Mucosa of descending colon (tissue), 3 donors: ENCODE data around the gene ULBP1. TPM values are rescaled to one million over a fixed set of nuclear protein-coding genes. Genes with fewer than 3 reads are reported as not detected.
"Not testable (repeated sequence)": the region's sequence is repeated elsewhere in the genome, so short reads cannot be mapped to it uniquely, and the experiment has no call there.

Experiments
- ATAC-seq: fragments of 200-7000 bp; cut with Tn5 transposase; one replicate; pipeline ENCODE4 v1.9.1; 2020; ENCODE audit warnings: mild to moderate bottlenecking, moderate library complexity
- DNase-seq, 3 donors: peaks; one replicate each; pipeline ENCODE4 v3.0.0-alpha.2; 2020
- H3K36me3 ChIP-seq: fragments of 200-600 bp; one replicate; pipeline ENCODE4 v1.8.0; 2021; ENCODE audit warnings: low read depth, mild to moderate bottlenecking
- H3K4me1 ChIP-seq: fragments of 200-600 bp; one replicate; pipeline ENCODE4 v1.8.0; 2021; ENCODE audit warnings: low read depth, mild to moderate bottlenecking
- H3K4me3 ChIP-seq: fragments of 200-600 bp; one replicate; pipeline ENCODE4 v1.8.0; 2021; ENCODE audit warnings: mild to moderate bottlenecking
- H3K9me3 ChIP-seq: fragments of 200-600 bp; one replicate; pipeline ENCODE4 v1.8.0; 2021; ENCODE audit warnings: mild to moderate bottlenecking
- CTCF ChIP-seq: fragments of 200-600 bp; IDR thresholded peaks from one replicate; pipeline ENCODE4 v1.8.0; 2022; ENCODE audit warnings: antibody characterized with exemption, mild to moderate bottlenecking
- intact Hi-C, 2 donors: fragments of 100-400 bp; cut with DNase I in 1 of 2; cut with micrococcal nuclease in 1 of 2; formaldehyde crosslinking; loops; one replicate each; pipeline versions ENCODE4 v1.11.0 to v1.11.1; 2022; cut with DNase I, micrococcal nuclease
- total RNA-seq, 3 donors: library from RNA; stranded (reverse); fragmentation: NEBNext Ultra II Directional in 2 of 3; extraction: Animal tissue kit (Norgen Biotek cat#: 25700) in 2 of 3; gene quantifications; one replicate each; pipeline versions ENCODE4 v1.2.1 to v1.2.4, GENCODE V29; 2021 to 2023
- donor health status: DM: no; HTN: no; CAD: no; lungs with moderate emphysema.
- donor health status: DM: no; HTN: no; CAD: no.
- donor health status: DM: no; HTN: yes; CAD: no.

Gene ULBP1
- total RNA-seq, 3 donors from 2014 or later: not detected

- H3K4me1 ChIP-seq: peaks cover 18% of the 10 kb centered on the region
- ATAC-seq, intact Hi-C loops, H3K4me3 ChIP-seq, H3K36me3 ChIP-seq, H3K9me3 ChIP-seq, DNase-seq: not testable (repeated sequence)
Observed at GRCh38 chr6:149959806-149960205, 3.9 kb upstream of the ULBP1 start.

- ATAC-seq (no peak), DNase-seq (no peak)
- TF ChIP-seq CTCF: no peak
- Histone ChIP-seq H3K9me3 (no peaks in the 10 kb centered on the region), H3K4me1 (peaks cover 24% of the 10 kb centered on the region), H3K4me3 (no peak overlapping the region), H3K36me3 (no peaks in the 10 kb centered on the region)
- intact Hi-C loops: no loop called here
Observed at GRCh38 chr6:149960488-149960887, 3.3 kb upstream of the ULBP1 start.

- H3K4me1 ChIP-seq: peaks cover 24% of the 10 kb centered on the region
- DNase-seq (no peak), ATAC-seq (no peak)
- H3K4me3 ChIP-seq: no peak overlapping the region
- no peak for TF ChIP-seq CTCF
- intact Hi-C loops: no loop called here
- no peaks in the 10 kb centered on the region for H3K36me3 ChIP-seq
- no peaks in the 10 kb centered on the region for H3K9me3 ChIP-seq
Observed at GRCh38 chr6:149961728-149962425, 1.9 kb upstream of the ULBP1 start.

- no peak for DNase-seq
Observed at GRCh38 chr6:149962461-149963211, 1.1 kb upstream of the ULBP1 start.

GRCh38 chr6:149963212-149963461, 606 bp upstream of the ULBP1 start:
- DNase-seq (no peak), ATAC-seq (peak; percentile 16)
- no peak for TF ChIP-seq CTCF
- Histone ChIP-seq H3K4me3 (no peak overlapping the region), H3K36me3 (no peaks in the 10 kb centered on the region), H3K9me3 (no peaks in the 10 kb centered on the region), H3K4me1 (peaks cover 24% of the 10 kb centered on the region)
- intact Hi-C loops: no loop called here

More at GRCh38 chr6:149962461-149963211, 1.1 kb upstream of the ULBP1 start:
- TF ChIP-seq CTCF: no peak
- Histone ChIP-seq H3K4me1 (peaks cover 24% of the 10 kb centered on the region), H3K36me3 (no peaks in the 10 kb centered on the region), H3K4me3 (no peak overlapping the region), H3K9me3 (no peaks in the 10 kb centered on the region)
- no peak for ATAC-seq
- intact Hi-C loops: no loop called here
